ENCODE data around the gene SMPD3. TPM values are rescaled to one million over a fixed set of nuclear protein-coding genes. Genes with fewer than 3 reads are reported as not detected.

Gene SMPD3
- total and polyA plus RNA-seq, 10 donors, result 0.66 to 6.5 (median 1.9) TPM

DNA sequence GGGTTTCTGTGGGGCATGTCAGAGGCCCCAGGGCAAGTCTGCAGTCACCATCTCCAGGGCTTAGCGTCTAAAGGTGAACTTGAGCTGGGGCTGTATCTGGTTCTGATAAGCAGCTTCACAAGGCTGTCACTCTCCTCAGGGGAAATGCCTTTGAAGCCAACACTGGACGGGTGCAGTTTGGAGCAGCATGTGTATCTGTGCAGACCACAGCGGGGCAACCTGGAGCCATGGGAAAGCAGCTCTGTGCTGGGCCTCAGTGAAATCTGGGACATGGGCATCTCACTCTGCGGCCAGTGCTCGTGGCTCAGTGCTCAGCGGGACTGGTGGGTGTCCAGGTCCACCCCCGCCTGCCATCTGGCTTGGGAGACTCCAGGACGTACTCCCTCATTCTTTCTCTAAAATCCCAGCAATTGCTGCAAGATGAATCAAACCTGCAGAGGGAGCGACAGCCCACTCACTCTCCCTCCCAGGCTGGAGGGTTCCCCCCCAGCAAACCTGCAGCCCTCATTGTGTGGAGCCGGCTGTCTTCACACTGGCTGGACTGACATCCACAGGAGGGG lies 74.0 kb downstream of the SMPD3 start:
- H3K27me3 ChIP-seq (replicated peaks in 1 of 7), result no peaks in the 10 kb centered on the region
- no peaks in the 10 kb centered on the region for H3K9me3 ChIP-seq
- WGBS, 5 donors, result 87 to 93% (median 90%) methylated on average over 6 to 10 of the region's 10 CpGs
- no peak for DNase-seq
- intact Hi-C loops (cut with DNase I; ENCODE audit: low total_unique reads), result no loop called here
- no peak overlapping the region for H3K27ac ChIP-seq
- TF ChIP-seq POLR2AphosphoS5 (IDR thresholded peaks at IDR 0.05) (no peak), POLR2A (IDR thresholded peaks at IDR 0.05) (no peak)
- TF ChIP-seq, protein P1, sequence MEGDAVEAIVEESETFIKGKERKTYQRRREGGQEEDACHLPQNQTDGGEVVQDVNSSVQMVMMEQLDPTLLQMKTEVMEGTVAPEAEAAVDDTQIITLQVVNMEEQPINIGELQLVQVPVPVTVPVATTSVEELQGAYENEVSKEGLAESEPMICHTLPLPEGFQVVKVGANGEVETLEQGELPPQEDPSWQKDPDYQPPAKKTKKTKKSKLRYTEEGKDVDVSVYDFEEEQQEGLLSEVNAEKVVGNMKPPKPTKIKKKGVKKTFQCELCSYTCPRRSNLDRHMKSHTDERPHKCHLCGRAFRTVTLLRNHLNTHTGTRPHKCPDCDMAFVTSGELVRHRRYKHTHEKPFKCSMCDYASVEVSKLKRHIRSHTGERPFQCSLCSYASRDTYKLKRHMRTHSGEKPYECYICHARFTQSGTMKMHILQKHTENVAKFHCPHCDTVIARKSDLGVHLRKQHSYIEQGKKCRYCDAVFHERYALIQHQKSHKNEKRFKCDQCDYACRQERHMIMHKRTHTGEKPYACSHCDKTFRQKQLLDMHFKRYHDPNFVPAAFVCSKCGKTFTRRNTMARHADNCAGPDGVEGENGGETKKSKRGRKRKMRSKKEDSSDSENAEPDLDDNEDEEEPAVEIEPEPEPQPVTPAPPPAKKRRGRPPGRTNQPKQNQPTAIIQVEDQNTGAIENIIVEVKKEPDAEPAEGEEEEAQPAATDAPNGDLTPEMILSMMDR (IDR thresholded peaks at IDR 0.05 in 8 of 11, conservative IDR thresholded peaks at IDR 0.05 in 3 of 11), result no peak
- H3K36me3 ChIP-seq, result no peaks in the 10 kb centered on the region
- no peak overlapping the region for H3K4me3 ChIP-seq
- H3K4me1 ChIP-seq, result peaks cover 9 to 25% (median 22%) of the 10 kb centered on the region in 6 donors

DNA sequence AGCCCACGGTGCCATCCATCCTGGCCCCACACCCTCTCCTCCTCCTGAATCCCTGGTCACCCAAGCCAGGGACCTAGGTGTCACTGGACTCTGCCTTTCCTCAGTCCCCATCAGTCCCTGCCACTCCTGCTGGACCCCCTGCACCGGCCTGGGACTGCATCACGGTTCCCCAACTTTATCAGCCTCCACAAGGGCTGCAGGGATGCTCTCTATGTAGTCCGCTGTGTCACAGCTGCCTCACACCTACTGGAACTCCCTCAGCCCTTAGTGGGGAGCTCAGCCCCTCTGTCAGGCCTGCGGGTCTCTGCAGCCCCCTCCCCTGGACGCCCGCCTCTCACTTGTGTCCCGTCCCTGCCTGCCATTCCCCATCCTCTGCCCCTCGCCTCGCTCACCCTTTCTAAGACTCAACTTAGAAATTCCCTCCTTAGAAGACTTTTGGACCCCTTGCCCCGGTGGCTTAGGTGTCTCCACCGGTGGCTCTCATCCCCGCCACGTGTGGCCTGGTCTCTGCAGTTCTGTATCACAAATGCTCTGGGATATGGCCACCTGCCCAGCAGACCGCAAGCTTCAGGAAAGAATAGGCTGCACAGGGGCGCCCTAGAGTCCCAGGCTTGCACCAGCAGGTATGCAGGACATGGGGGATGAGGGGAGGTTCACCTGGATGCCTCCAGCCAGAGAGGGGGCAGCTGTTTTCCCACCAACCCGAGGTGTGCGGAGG lies 74.6 kb downstream of the SMPD3 start:
- peaks cover 10 to 31% (median 28%) of the 10 kb centered on the region in 6 donors for H3K4me1 ChIP-seq
- intact Hi-C loops (cut with DNase I; ENCODE audit: low total_unique reads), result no loop called here
- H3K9me3 ChIP-seq, result no peaks in the 10 kb centered on the region
- H3K36me3 ChIP-seq, result no peaks in the 10 kb centered on the region
- no peak overlapping the region for H3K4me3 ChIP-seq
- H3K27ac ChIP-seq, result no peak overlapping the region
- TF ChIP-seq, protein P1 (IDR thresholded peaks at IDR 0.05 in 8 of 11, conservative IDR thresholded peaks at IDR 0.05 in 3 of 11), result no peak
- TF ChIP-seq POLR2A (IDR thresholded peaks at IDR 0.05) (no peak), POLR2AphosphoS5 (IDR thresholded peaks at IDR 0.05) (no peak)
- WGBS, 5 donors, result 82 to 93% (median 87%) methylated on average over 18 of the region's 18 CpGs
- H3K27me3 ChIP-seq (replicated peaks in 1 of 7), result no peaks in the 10 kb centered on the region
- no peak for DNase-seq

DNA sequence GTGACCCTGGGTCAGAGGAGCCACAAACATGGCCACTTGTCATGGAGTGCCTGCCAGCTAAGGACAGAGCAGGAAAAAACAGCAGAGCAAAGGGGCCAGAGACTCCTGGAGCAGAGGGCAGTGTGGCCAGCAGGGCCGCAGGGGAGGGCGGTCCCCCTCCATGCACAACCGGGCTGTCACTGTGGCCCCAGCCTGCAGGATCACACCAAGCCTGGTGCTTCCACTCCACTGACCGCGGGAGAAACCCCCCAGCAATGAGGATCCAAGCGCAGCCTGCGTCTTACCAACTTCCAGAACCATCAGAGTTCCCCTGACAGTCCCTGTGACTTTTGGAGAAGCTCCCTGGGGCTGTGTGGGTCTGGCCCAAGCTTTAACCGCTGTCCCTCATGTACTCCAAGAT lies 75.5 kb downstream of the SMPD3 start:
- Histone ChIP-seq H3K36me3 (no peaks in the 10 kb centered on the region), H3K27me3 (replicated peaks in 1 of 7) (no peaks in the 10 kb centered on the region), H3K9me3 (no peaks in the 10 kb centered on the region), H3K27ac (no peak overlapping the region), H3K4me1 (peaks cover 12 to 40% (median 36%) of the 10 kb centered on the region in 6 donors), H3K4me3 (no peak overlapping the region)
- no peak for DNase-seq
- WGBS, 5 donors, result 84 to 97% (median 93%) methylated on average over 6 to 8 of the region's 8 CpGs
- no peak for TF ChIP-seq POLR2A (IDR thresholded peaks at IDR 0.05)
- no peak for TF ChIP-seq POLR2AphosphoS5 (IDR thresholded peaks at IDR 0.05)
- TF ChIP-seq, protein P1 (IDR thresholded peaks at IDR 0.05 in 8 of 11, conservative IDR thresholded peaks at IDR 0.05 in 3 of 11), result no peak
- intact Hi-C loops (cut with DNase I; ENCODE audit: low total_unique reads), result no loop called here

DNA sequence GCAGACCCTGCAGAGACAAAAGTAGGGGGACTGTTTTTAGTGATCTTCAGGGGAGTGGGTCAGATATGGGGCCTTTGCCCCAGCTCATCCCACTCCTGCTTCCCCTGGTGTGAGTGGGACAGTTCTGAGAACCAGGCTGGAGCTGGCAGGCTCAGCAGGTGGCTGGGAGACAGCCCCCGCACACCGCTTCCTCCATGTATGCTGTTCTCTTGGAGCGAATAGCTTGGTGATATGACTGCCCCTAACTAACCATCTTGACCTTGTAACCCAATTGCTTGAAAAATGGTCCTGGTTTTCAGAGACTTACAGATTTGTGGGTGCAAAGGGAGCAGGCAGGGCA lies 76.0 kb downstream of the SMPD3 start:
- no peaks in the 10 kb centered on the region for H3K36me3 ChIP-seq
- no peaks in the 10 kb centered on the region for H3K9me3 ChIP-seq
- no peaks in the 10 kb centered on the region for H3K27me3 ChIP-seq (replicated peaks in 1 of 7)
- WGBS, 5 donors, result 89 to 100% (median 93%) methylated on average over 3 of the region's 3 CpGs
- no peak overlapping the region for H3K4me3 ChIP-seq
- no peak overlapping the region for H3K27ac ChIP-seq
- no peak for DNase-seq
- TF ChIP-seq POLR2AphosphoS5 (IDR thresholded peaks at IDR 0.05), result no peak
- TF ChIP-seq POLR2A (IDR thresholded peaks at IDR 0.05), result no peak
- TF ChIP-seq, protein P1 (IDR thresholded peaks at IDR 0.05 in 8 of 11, conservative IDR thresholded peaks at IDR 0.05 in 3 of 11), result no peak
- intact Hi-C loops (cut with DNase I; ENCODE audit: low total_unique reads), result no loop called here
- H3K4me1 ChIP-seq, result peaks cover 13 to 44% (median 36%) of the 10 kb centered on the region in 6 donors

Measured in spleen (tissue), 11 donors.